K562 (cell line): ENCODE results near the gene RNF11. TPM values are rescaled to one million over a fixed set of nuclear protein-coding genes. Genes with fewer than 3 reads are reported as not detected.

Source experiments
- ATF7 ChIP-seq: fragments of 450-650 bp; IDR thresholded peaks from 2 replicates; pipeline ENCODE4 v1.7.1; 2014; ENCODE audit warnings: mild to moderate bottlenecking, moderate library complexity
- BRD4 ChIP-seq: fragments of 200-600 bp; sonication (generic); IDR thresholded peaks from 2 replicates; pipeline ENCODE4 v1.6.1; 2017; ENCODE audit warnings: inconsistent platforms
- CBX1 ChIP-seq: sonication (generic); IDR thresholded peaks from 2 replicates; pipeline ENCODE4 v1.6.1; 2016; ENCODE audit warnings: antibody characterized with exemption, low read depth, mild to moderate bottlenecking
- ESRRB ChIP-seq: fragments of 250-450 bp; sonication (Bioruptor Pico); IDR thresholded peaks from 2 replicates; pipeline ENCODE4 v1.5.0; 2020; ENCODE audit warnings: mild to moderate bottlenecking, moderate library complexity, borderline replicate concordance
- ETV1 ChIP-seq: fragments of 450-650 bp; conservative IDR thresholded peaks from 2 replicates; pipeline ENCODE4 v1.6.1; 2016; ENCODE audit warnings: missing genetic modification characterization, control low read depth, low read depth, missing compliant biosample characterization
- GATAD2B ChIP-seq: fragments of 450-650 bp; IDR thresholded peaks from 2 replicates; pipeline ENCODE4 v1.6.1; 2017; ENCODE audit warnings: mild to moderate bottlenecking, borderline replicate concordance
- RBFOX2 ChIP-seq: fragments of 200-400 bp; formaldehyde crosslinking; IDR thresholded peaks from 2 replicates; pipeline ENCODE4 v1.6.1; 2017; ENCODE audit warnings: low read depth, mild to moderate bottlenecking, low read length, moderate library complexity
- SOX6 ChIP-seq: fragments of 450-650 bp; IDR thresholded peaks from 2 replicates; pipeline ENCODE4 v1.6.1; 2014; ENCODE audit warnings: mild to moderate bottlenecking
- ZNF780A ChIP-seq: fragments of 250-450 bp; sonication (Bioruptor Pico); IDR thresholded peaks from 2 replicates; pipeline ENCODE4 v1.5.0; 2021; ENCODE audit warnings: mild to moderate bottlenecking
- polyA plus RNA-seq, 8 experiments: library from polyadenylated mRNA; depleted of rRNA in 4 of 8; stranded (reverse) in 5 of 8; unstranded in 3 of 8; fragments of >200 nt; fragmentation: Nextera tagmentation in 2 of 8; fragmentation: Illumina TruSeq in 1 of 8; extraction: Ambion mirVana in 2 of 8; extraction: Trizol in 1 of 8; gene quantifications; 2 replicates each; pipeline versions ENCODE4 v1.2.1 to v1.2.3, GENCODE V29; 2011 to 2014; ENCODE audit warnings: inconsistent platforms in 1 of 8, missing spikeins in 1 of 8
- total RNA-seq, 7 experiments: library from RNA; depleted of rRNA in 6 of 7; stranded (reverse); fragments of >200 nt in 6 of 7; fragmentation: Illumina TruSeq in 2 of 7; extraction: Trizol in 2 of 7; gene quantifications; 2 replicates each; pipeline versions ENCODE4 v1.2.1 to v1.2.3, GENCODE V29; 2011 to 2021; ENCODE audit warnings: low replicate concordance in 1 of 7
- TF ChIP-seq, protein P1 (sequence below): fragments of 450-650 bp; IDR thresholded peaks from 2 replicates; pipeline ENCODE4 v1.6.1; 2014; ENCODE audit warnings: low read depth, mild to moderate bottlenecking, moderate library complexity, borderline replicate concordance
- TF ChIP-seq, protein P2 (sequence below): fragments of 250-450 bp; sonication (Bioruptor Pico); IDR thresholded peaks from 2 replicates; pipeline ENCODE4 v1.9.0; 2021; ENCODE audit warnings: mild to moderate bottlenecking
- TF ChIP-seq, protein P3 (sequence below), 2 experiments: fragments of 450-650 bp; formaldehyde crosslinking in 1 of 2; IDR thresholded peaks; 2 replicates each; pipeline versions ENCODE4 v1.4.0 to v1.6.1; 2014 to 2020; ENCODE audit warnings: mild to moderate bottlenecking in 2 of 2, borderline replicate concordance in 1 of 2, low read depth in 1 of 2
- TF ChIP-seq, protein P4 (sequence below), 2 experiments: fragments of 450-650 bp; IDR thresholded peaks; 2 replicates each; pipeline ENCODE4 v1.6.1; 2016

Gene RNF11
- total and polyA plus RNA-seq, 9 of the 15 experiments (the other 6 are each of a cell fraction or from before 2014, with no cell fraction given): 5.7 to 34.3 (median 23.1) TPM

DNA sequence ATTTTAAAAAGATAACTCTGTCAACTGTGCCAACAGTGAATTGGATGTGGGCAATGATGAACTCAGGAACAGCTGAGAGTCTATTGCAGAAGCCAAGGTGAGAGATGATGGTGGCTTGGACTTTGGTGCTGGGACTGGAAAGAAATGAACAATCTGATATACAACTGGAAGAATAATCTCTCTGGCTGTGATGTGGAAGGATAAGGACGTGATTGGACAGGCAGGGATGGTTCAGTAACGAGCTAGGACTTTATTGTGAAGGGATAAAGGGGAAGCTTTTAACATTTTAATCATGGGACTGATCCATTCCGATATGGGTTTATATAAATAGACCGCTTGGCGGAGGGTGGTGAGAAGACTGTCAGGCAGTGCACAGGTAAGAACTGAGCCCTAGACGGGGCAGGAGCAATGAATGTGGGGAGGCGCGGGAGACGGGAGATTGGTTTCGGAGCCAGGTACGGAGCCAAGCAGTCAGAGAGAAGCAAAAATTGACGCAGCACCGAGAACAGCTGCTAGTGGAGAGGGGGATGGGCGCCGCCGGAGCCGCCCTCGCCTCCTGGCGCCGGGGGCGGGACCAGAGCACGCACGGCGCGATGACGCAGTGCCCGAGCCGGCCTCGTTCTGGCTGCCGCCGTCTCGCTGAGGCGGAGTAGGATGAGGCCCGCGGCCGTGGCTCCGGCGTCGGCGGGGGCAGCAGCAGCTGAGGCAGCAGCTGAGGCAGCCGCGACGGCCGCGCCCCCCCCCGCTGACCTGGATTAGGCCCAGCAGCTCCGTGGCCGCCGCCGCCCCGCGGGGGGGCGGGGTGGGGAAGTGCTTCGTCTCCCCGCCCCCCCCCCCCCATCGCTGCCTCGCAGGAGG lies at the start of gene RNF11 (continued):
- TF ChIP-seq, protein P1, sequence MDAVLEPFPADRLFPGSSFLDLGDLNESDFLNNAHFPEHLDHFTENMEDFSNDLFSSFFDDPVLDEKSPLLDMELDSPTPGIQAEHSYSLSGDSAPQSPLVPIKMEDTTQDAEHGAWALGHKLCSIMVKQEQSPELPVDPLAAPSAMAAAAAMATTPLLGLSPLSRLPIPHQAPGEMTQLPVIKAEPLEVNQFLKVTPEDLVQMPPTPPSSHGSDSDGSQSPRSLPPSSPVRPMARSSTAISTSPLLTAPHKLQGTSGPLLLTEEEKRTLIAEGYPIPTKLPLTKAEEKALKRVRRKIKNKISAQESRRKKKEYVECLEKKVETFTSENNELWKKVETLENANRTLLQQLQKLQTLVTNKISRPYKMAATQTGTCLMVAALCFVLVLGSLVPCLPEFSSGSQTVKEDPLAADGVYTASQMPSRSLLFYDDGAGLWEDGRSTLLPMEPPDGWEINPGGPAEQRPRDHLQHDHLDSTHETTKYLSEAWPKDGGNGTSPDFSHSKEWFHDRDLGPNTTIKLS: no peak; the same call in 1 of the 2 replicates
- no peak for TF ChIP-seq ZNF780A
- TF ChIP-seq ESRRB (CRISPR knock-in tag): no peak
- TF ChIP-seq CBX1: peak; percentile 47; the same call in 1 of the 2 replicates
- no peak for TF ChIP-seq BRD4
- peak; percentile 93 for TF ChIP-seq RBFOX2
- TF ChIP-seq GATAD2B: peak; percentile 95
- TF ChIP-seq, protein P2, sequence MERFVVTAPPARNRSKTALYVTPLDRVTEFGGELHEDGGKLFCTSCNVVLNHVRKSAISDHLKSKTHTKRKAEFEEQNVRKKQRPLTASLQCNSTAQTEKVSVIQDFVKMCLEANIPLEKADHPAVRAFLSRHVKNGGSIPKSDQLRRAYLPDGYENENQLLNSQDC (CRISPR knock-in tag): 0 out of 2 replicates have a peak, but pooled peaks have one; percentile 36
- peak; percentile 94 for TF ChIP-seq ATF7
- TF ChIP-seq, protein P3, sequence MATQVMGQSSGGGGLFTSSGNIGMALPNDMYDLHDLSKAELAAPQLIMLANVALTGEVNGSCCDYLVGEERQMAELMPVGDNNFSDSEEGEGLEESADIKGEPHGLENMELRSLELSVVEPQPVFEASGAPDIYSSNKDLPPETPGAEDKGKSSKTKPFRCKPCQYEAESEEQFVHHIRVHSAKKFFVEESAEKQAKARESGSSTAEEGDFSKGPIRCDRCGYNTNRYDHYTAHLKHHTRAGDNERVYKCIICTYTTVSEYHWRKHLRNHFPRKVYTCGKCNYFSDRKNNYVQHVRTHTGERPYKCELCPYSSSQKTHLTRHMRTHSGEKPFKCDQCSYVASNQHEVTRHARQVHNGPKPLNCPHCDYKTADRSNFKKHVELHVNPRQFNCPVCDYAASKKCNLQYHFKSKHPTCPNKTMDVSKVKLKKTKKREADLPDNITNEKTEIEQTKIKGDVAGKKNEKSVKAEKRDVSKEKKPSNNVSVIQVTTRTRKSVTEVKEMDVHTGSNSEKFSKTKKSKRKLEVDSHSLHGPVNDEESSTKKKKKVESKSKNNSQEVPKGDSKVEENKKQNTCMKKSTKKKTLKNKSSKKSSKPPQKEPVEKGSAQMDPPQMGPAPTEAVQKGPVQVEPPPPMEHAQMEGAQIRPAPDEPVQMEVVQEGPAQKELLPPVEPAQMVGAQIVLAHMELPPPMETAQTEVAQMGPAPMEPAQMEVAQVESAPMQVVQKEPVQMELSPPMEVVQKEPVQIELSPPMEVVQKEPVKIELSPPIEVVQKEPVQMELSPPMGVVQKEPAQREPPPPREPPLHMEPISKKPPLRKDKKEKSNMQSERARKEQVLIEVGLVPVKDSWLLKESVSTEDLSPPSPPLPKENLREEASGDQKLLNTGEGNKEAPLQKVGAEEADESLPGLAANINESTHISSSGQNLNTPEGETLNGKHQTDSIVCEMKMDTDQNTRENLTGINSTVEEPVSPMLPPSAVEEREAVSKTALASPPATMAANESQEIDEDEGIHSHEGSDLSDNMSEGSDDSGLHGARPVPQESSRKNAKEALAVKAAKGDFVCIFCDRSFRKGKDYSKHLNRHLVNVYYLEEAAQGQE (IDR thresholded peaks at IDR 0.05; ENCODE audit: borderline replicate concordance): peak; percentile 37; the same call in 1 of the 2 replicates
- TF ChIP-seq, protein P3 (CRISPR knock-in tag; IDR thresholded peaks at IDR 0.05; ENCODE audit: low read depth): no peak
- peak; percentile 58 for TF ChIP-seq ETV1 (tag)
- TF ChIP-seq, protein P4, sequence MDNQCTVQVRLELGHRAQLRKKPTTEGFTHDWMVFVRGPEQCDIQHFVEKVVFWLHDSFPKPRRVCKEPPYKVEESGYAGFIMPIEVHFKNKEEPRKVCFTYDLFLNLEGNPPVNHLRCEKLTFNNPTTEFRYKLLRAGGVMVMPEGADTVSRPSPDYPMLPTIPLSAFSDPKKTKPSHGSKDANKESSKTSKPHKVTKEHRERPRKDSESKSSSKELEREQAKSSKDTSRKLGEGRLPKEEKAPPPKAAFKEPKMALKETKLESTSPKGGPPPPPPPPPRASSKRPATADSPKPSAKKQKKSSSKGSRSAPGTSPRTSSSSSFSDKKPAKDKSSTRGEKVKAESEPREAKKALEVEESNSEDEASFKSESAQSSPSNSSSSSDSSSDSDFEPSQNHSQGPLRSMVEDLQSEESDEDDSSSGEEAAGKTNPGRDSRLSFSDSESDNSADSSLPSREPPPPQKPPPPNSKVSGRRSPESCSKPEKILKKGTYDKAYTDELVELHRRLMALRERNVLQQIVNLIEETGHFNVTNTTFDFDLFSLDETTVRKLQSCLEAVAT (IDR thresholded peaks at IDR 0.05): peak in 1 of 2 experiments; percentile 54; a peak in 1 of 4 replicates
- TF ChIP-seq SOX6: peak; percentile 75
